K562 (cell line): ENCODE data around the gene NEUROD4. TPM values are rescaled to one million over a fixed set of nuclear protein-coding genes. Genes with fewer than 3 reads are reported as not detected.

Source experiments
- MAZ ChIP-seq, 2 experiments: fragments of 450-650 bp in 1 of 2; sonication (generic) in 1 of 2; formaldehyde crosslinking; IDR thresholded peaks in 1 of 2; conservative IDR thresholded peaks in 1 of 2; 2 replicates each; pipeline versions ENCODE4 v1.4.0 to v1.5.0; 2020; ENCODE audit warnings: mild to moderate bottlenecking in 1 of 2, missing genetic modification reagents in 1 of 2
- ZBTB40 ChIP-seq, 2 experiments: fragments of 450-650 bp in 1 of 2; sonication (generic) in 1 of 2; formaldehyde crosslinking in 1 of 2; IDR thresholded peaks; 2 replicates each; pipeline versions ENCODE4 v1.7.1 to v1.9.0; 2016 to 2022; ENCODE audit warnings: inconsistent platforms in 1 of 2, mild to moderate bottlenecking in 1 of 2, missing genetic modification reagents in 1 of 2
- ZNF395 ChIP-seq: fragments of 200-800 bp; sonication (Bioruptor generic); IDR thresholded peaks from 2 replicates; pipeline ENCODE4 v1.6.1; 2017; ENCODE audit warnings: missing genetic modification characterization, missing compliant biosample characterization
- polyA plus RNA-seq, 8 experiments: library from polyadenylated mRNA; depleted of rRNA in 4 of 8; stranded (reverse) in 5 of 8; unstranded in 3 of 8; fragments of >200 nt; fragmentation: Nextera tagmentation in 2 of 8; fragmentation: Illumina TruSeq in 1 of 8; extraction: Ambion mirVana in 2 of 8; extraction: Trizol in 1 of 8; gene quantifications; 2 replicates each; pipeline versions ENCODE4 v1.2.1 to v1.2.3, GENCODE V29; 2011 to 2014; ENCODE audit warnings: inconsistent platforms in 1 of 8, missing spikeins in 1 of 8
- total RNA-seq, 7 experiments: library from RNA; depleted of rRNA in 6 of 7; stranded (reverse); fragments of >200 nt in 6 of 7; fragmentation: Illumina TruSeq in 2 of 7; extraction: Trizol in 2 of 7; gene quantifications; 2 replicates each; pipeline versions ENCODE4 v1.2.1 to v1.2.3, GENCODE V29; 2011 to 2021; ENCODE audit warnings: low replicate concordance in 1 of 7

The NEUROD4 gene
- total and polyA plus RNA-seq, 9 of the 15 experiments (the other 6 are each of a cell fraction or from before 2014, with no cell fraction given) = not detected

- peak; percentile 82 for TF ChIP-seq ZBTB40 (IDR thresholded peaks at IDR 0.05)
- TF ChIP-seq ZBTB40 (CRISPR knock-in tag; IDR thresholded peaks at IDR 0.05) = no peak
- TF ChIP-seq ZNF395 (CRISPR knock-in tag) = no peak
- TF ChIP-seq MAZ (CRISPR knock-in tag; conservative IDR thresholded peaks at IDR 0.05 in 1 of 2, IDR thresholded peaks at IDR 0.05 in 1 of 2) = peak in 1 of 2 experiments; percentile 48; a peak in 1 of 4 replicates
These were observed 35.0 kb upstream of the NEUROD4 start, which contains the start of gene TESPA1 (continued) for GRCh38 chr12:54984658-54985376.
